Psoas muscle (tissue), 8 donors: ENCODE measurements around the gene MTHFD1L. TPM values are rescaled to one million over a fixed set of nuclear protein-coding genes. Genes with fewer than 3 reads are reported as not detected.
"Not testable (repeated sequence)": the region's sequence is repeated elsewhere in the genome, so short reads cannot be mapped to it uniquely, and the experiment has no call there.

Experiments
- ATAC-seq, 4 donors: fragments of 200-7000 bp; cut with Tn5 transposase; one replicate each; pipeline ENCODE4 v1.9.1; 2020; ENCODE audit warnings: moderate library complexity in 3 of 4, mild to moderate bottlenecking in 2 of 4
- DNase-seq, 2 donors: peaks; one replicate each; pipeline ENCODE4 v3.0.0-alpha.2; 2020
- H3K27ac ChIP-seq: fragments of 200-600 bp; one replicate; pipeline ENCODE4 v1.8.0; 2022
- H3K27me3 ChIP-seq, 3 donors: fragments of 200-600 bp in 1 of 3; one replicate each; pipeline versions ENCODE4 v1.6.1 to v1.8.0; 2013 to 2022; ENCODE audit warnings: low read length in 2 of 3, mild to moderate bottlenecking in 2 of 3, moderate library complexity in 1 of 3; ENCODE audit not compliant: insufficient read depth in 3 of 3
- H3K36me3 ChIP-seq, 2 donors: fragments of 200-600 bp in 1 of 2; one replicate each; pipeline versions ENCODE4 v1.6.1 to v1.8.0; 2013 to 2022; ENCODE audit warnings: low read depth in 1 of 2, mild to moderate bottlenecking in 1 of 2, moderate library complexity in 1 of 2; ENCODE audit not compliant: insufficient read depth in 1 of 2
- H3K4me1 ChIP-seq: fragments of 200-600 bp; one replicate; pipeline ENCODE4 v1.8.0; 2022
- H3K4me3 ChIP-seq: fragments of 200-600 bp; one replicate; pipeline ENCODE4 v1.8.0; 2022; ENCODE audit warnings: mild to moderate bottlenecking
- H3K9me3 ChIP-seq: fragments of 200-600 bp; one replicate; pipeline ENCODE4 v1.8.0; 2022
- WGBS, 3 donors: extraction: QIAGEN DNeasy Blood & Tissue Kit; methylation state at CpG; one replicate each; pipeline versions ENCODE4 v1.1.6 to v1.1.7; 2013; 5-methylcytosine and 5-hydroxymethylcytosine counted together
- intact Hi-C, 2 donors: fragments of 100-400 bp; cut with DNase I; formaldehyde crosslinking; loops; one replicate each; pipeline versions ENCODE4 v1.11.0 to v1.14.2; 2022
- polyA plus RNA-seq, 3 donors: library from polyadenylated mRNA; stranded (reverse); fragments of 200-250 nt; gene quantifications; one replicate each; pipeline ENCODE4 v1.2.3, GENCODE V29; 2013
- total RNA-seq, 4 donors: library from RNA; stranded (reverse); fragmentation: NEBNext Ultra II Directional in 2 of 4; extraction: Animal tissue kit (Norgen Biotek cat#: 25700) in 2 of 4; gene quantifications; one replicate each; pipeline versions ENCODE4 v1.2.1 to v1.2.4, GENCODE V29; 2021 to 2023
- TF ChIP-seq, protein P1 (sequence below): fragments of 200-600 bp; IDR thresholded peaks from one replicate; pipeline ENCODE4 v1.8.0; 2022; ENCODE audit warnings: antibody characterized with exemption
- donor health status: healthy with polysubstance abuse.
- donor health status: DM: no; HTN: no; CAD: no; lungs with moderate emphysema.
- donor health status: Bipolar disorder and iron deficiency.
- donor health status: healthy.
- donor health status: DM: yes; HTN: yes; CAD: no.
- donor health status: DM: no; HTN: no; CAD: no.
- donor health status: DM: no; HTN: no; CAD: no.
- donor health status: DM: yes; HTN: yes; CAD: no.

The MTHFD1L gene
- total and polyA plus RNA-seq, 7 donors: 0.21 to 4.1 (median 1.1) TPM

DNA sequence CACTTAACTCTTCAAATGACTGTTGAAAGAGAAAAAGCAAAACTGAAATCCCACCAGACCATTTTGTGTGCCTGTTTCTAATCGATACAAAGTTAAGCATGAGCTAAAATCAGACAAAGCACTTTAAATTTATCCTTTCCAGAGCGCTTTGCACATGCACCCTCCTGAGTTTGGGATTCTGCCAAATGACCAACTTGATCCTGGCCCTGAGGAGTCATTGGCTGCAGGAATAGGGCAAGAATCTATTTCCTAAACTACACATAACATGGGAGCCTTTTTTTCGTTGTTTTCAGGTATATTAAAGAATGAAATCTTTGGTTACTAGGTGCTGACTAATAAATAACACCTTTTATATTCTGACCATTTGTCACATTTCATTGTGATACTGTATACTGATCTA lies 23.8 kb upstream of the MTHFD1L start:
- DNase-seq (no peak), ATAC-seq (no peak)
- H3K4me3 ChIP-seq: no peak overlapping the region
- no peak overlapping the region for H3K27ac ChIP-seq
- intact Hi-C loops: no loop called here
- WGBS, 3 donors: 61 to 67% (median 63%) methylated on average over 3 of the region's 3 CpGs
- H3K27me3 ChIP-seq: peaks cover 0 to 3% (median 0%) of the 10 kb centered on the region in 3 donors
- no peaks in the 10 kb centered on the region for H3K9me3 ChIP-seq
- TF ChIP-seq, protein P1, sequence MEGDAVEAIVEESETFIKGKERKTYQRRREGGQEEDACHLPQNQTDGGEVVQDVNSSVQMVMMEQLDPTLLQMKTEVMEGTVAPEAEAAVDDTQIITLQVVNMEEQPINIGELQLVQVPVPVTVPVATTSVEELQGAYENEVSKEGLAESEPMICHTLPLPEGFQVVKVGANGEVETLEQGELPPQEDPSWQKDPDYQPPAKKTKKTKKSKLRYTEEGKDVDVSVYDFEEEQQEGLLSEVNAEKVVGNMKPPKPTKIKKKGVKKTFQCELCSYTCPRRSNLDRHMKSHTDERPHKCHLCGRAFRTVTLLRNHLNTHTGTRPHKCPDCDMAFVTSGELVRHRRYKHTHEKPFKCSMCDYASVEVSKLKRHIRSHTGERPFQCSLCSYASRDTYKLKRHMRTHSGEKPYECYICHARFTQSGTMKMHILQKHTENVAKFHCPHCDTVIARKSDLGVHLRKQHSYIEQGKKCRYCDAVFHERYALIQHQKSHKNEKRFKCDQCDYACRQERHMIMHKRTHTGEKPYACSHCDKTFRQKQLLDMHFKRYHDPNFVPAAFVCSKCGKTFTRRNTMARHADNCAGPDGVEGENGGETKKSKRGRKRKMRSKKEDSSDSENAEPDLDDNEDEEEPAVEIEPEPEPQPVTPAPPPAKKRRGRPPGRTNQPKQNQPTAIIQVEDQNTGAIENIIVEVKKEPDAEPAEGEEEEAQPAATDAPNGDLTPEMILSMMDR: no peak
- H3K4me1 ChIP-seq: no peaks in the 10 kb centered on the region
- peaks cover 0 to 2% of the 10 kb centered on the region in 2 donors for H3K36me3 ChIP-seq

DNA sequence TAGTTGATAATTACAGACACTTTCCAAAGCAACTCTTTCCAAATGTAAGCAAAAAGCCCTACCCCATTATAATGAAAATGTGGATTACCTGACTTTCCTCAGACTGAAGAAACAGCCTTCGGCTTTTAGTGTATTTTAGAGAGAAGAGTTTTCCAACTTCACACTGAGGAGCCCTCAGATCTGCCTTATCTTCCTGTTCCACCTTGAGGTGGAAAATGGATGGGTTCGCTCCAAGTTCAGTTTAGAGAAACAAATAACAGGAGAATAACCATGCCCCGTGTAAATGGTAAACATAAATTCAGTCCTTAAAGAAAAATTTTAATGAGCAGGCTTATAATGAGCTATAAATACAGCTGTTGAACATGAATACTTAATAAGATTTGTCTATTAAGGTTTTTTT lies 21.1 kb upstream of the MTHFD1L start:
- ATAC-seq (no peak), DNase-seq (no peak)
- no peaks in the 10 kb centered on the region for H3K4me1 ChIP-seq
- H3K4me3 ChIP-seq: no peak overlapping the region
- intact Hi-C loops: no loop called here
- H3K27ac ChIP-seq: no peak overlapping the region
- 86 to 93% (median 88%) methylated on average over 3 of the region's 3 CpGs for WGBS, 3 donors
- H3K36me3 ChIP-seq: peaks cover 0 to 2% of the 10 kb centered on the region in 2 donors
- no peaks in the 10 kb centered on the region for H3K27me3 ChIP-seq
- TF ChIP-seq, protein P1: no peak
- H3K9me3 ChIP-seq: no peaks in the 10 kb centered on the region

DNA sequence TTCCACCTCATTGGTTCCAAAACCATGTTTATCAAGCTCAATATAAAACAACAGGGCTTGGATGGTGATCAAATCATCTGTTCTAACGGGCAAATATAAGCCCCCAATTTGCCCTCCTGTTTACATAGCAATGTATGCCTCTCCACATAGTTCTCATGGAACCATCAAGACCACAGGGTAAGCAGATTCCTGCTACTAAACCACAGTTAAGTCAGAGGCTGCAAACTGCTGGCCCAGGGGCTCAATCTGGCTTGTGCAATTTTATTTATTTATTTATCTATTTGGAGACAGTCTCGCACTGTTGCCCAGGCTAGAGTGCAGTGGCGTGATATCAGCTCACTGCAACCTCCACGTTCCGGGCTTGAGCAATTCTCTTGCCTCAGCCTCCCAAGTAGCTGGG lies 18.9 kb upstream of the MTHFD1L start:
- 92 to 95% (median 94%) methylated on average over 5 of the region's 5 CpGs for WGBS, 3 donors

GRCh38 chr6:150848400-150848799 lies 17.1 kb upstream of the MTHFD1L start:
- DNase-seq (no peak), ATAC-seq (no peak)
- TF ChIP-seq, protein P1: no peak
- Histone ChIP-seq H3K27me3 (no peaks in the 10 kb centered on the region), H3K9me3 (no peaks in the 10 kb centered on the region), H3K36me3 (no peaks in the 10 kb centered on the region), H3K4me3 (no peak overlapping the region), H3K4me1 (no peaks in the 10 kb centered on the region), H3K27ac (no peak overlapping the region)
- 66 to 75% (median 75%) methylated on average over 2 of the region's 2 CpGs for WGBS, 3 donors
- intact Hi-C loops: no loop called here

More for the DNA sequence above, 18.9 kb upstream of the MTHFD1L start:
- no peak overlapping the region for H3K27ac ChIP-seq
- H3K36me3 ChIP-seq: peaks cover 0 to 2% of the 10 kb centered on the region in 2 donors
- intact Hi-C loops: no loop called here
- TF ChIP-seq, protein P1: no peak
- H3K27me3 ChIP-seq: no peaks in the 10 kb centered on the region
- H3K9me3 ChIP-seq: no peaks in the 10 kb centered on the region
- H3K4me1 ChIP-seq: no peaks in the 10 kb centered on the region
- no peak overlapping the region for H3K4me3 ChIP-seq
- DNase-seq (no peak), ATAC-seq (no peak)

GRCh38 chr6:150854392-150854791 lies 11.1 kb upstream of the MTHFD1L start:
- intact Hi-C loops, H3K27ac ChIP-seq, H3K4me1 ChIP-seq, H3K9me3 ChIP-seq, ATAC-seq, DNase-seq, H3K36me3 ChIP-seq, H3K27me3 ChIP-seq, H3K4me3 ChIP-seq: not testable (repeated sequence)
- WGBS, 3 donors: 92 to 95% (median 94%) methylated on average over 5 of the region's 5 CpGs

GRCh38 chr6:150855171-150855570 lies 10.3 kb upstream of the MTHFD1L start:
- WGBS, 3 donors: 93 to 100% (median 98%) methylated on average over 8 of the region's 8 CpGs
- H3K4me3 ChIP-seq, DNase-seq, H3K4me1 ChIP-seq, H3K9me3 ChIP-seq, H3K27ac ChIP-seq, intact Hi-C loops, H3K36me3 ChIP-seq, H3K27me3 ChIP-seq, ATAC-seq: not testable (repeated sequence)
